Skin epidermis (tissue), 12 donors: Measurements from ENCODE around the gene GKAP1.
A peak's percentile ranks its signal among the peaks of the same experiment; 100 is the strongest.
"Not testable (repeated sequence)": the region's sequence is repeated elsewhere in the genome, so short reads cannot be mapped to it uniquely, and the experiment has no call there.

Experiments used
- H3K27ac ChIP-seq, 21 experiments: fragments of 200-600 bp; sonication (generic) in 11 of 21; one replicate each; pipeline ENCODE4 v1.5.0; 2020; ENCODE audit warnings: mild to moderate bottlenecking in 3 of 21, inconsistent platforms in 2 of 21, moderate library complexity in 2 of 21
- H3K4me3 ChIP-seq, 7 experiments: fragments of 200-600 bp; sonication (generic) in 2 of 7; one replicate each; pipeline ENCODE4 v1.5.0; 2020; ENCODE audit warnings: inconsistent platforms in 2 of 7, mild to moderate bottlenecking in 2 of 7, moderate library complexity in 1 of 7

GKAP1 gene

GRCh38 chr9:83817356-83818278 lies at the start of gene GKAP1:
Gene GKAP1, minus strand, starts transcription at chr9:83817769. Its CDS starts 11,252 bp downstream, at chr9:83806517.
- Histone ChIP-seq H3K4me3 (peak within 1 kb of the TSS; percentile 58 to 86 (median 76)), H3K27ac (peak within 1 kb of the TSS in 17 of 21 experiments; percentile 22 to 86 (median 60))

GRCh38 chr9:83849895-83850294 lies 32.3 kb upstream of the GKAP1 start:
- H3K27ac ChIP-seq, H3K4me3 ChIP-seq: not testable (repeated sequence)

GRCh38 chr9:83837070-83837643 lies 19.6 kb upstream of the GKAP1 start:
- not testable (repeated sequence) for H3K4me3 ChIP-seq, H3K27ac ChIP-seq

GRCh38 chr9:83830426-83831071 lies 13.0 kb upstream of the GKAP1 start:
- H3K27ac ChIP-seq, H3K4me3 ChIP-seq: not testable (repeated sequence)

GRCh38 chr9:83824986-83825623 lies 7.5 kb upstream of the GKAP1 start:
- H3K4me3 ChIP-seq, H3K27ac ChIP-seq: not testable (repeated sequence)

- peak overlapping the region in 17 of 21 experiments; percentile 22 to 86 (median 60) for H3K27ac ChIP-seq
Observed at GRCh38 chr9:83817011-83817355, 586 bp downstream of the GKAP1 start.

GRCh38 chr9:83815120-83815519 lies 2.4 kb downstream of the GKAP1 start:
- H3K4me3 ChIP-seq, H3K27ac ChIP-seq: not testable (repeated sequence)

More at GRCh38 chr9:83817011-83817355, 586 bp downstream of the GKAP1 start:
- H3K4me3 ChIP-seq, result peak overlapping the region; percentile 58 to 86 (median 76)

- not testable (repeated sequence) for H3K27ac ChIP-seq, H3K4me3 ChIP-seq
Observed at GRCh38 chr9:83809213-83809612, 8.4 kb downstream of the GKAP1 start.

GRCh38 chr9:83804454-83804853 lies 13.1 kb downstream of the GKAP1 start:
- H3K4me3 ChIP-seq, H3K27ac ChIP-seq: not testable (repeated sequence)

GRCh38 chr9:83803941-83804340 lies 13.6 kb downstream of the GKAP1 start:
- H3K27ac ChIP-seq, H3K4me3 ChIP-seq: not testable (repeated sequence)

- Histone ChIP-seq H3K4me3 (no peak overlapping the region), H3K27ac (no peak overlapping the region)
Observed at GRCh38 chr9:83800236-83801033, 17.1 kb downstream of the GKAP1 start.

GRCh38 chr9:83794051-83794450 lies 23.5 kb downstream of the GKAP1 start:
- Histone ChIP-seq H3K4me3 (no peak overlapping the region), H3K27ac (no peak overlapping the region)

- Histone ChIP-seq H3K27ac (no peak overlapping the region), H3K4me3 (no peak overlapping the region)
Observed at GRCh38 chr9:83792746-83793145, 24.8 kb downstream of the GKAP1 start.

GRCh38 chr9:83778164-83778563 lies 39.4 kb downstream of the GKAP1 start:
- Histone ChIP-seq H3K27ac (no peak overlapping the region), H3K4me3 (no peak overlapping the region)

- Histone ChIP-seq H3K27ac (no peak overlapping the region), H3K4me3 (no peak overlapping the region)
Observed at GRCh38 chr9:83775932-83776331, 41.6 kb downstream of the GKAP1 start.

- Histone ChIP-seq H3K4me3 (no peak overlapping the region), H3K27ac (no peak overlapping the region)
Observed at GRCh38 chr9:83772860-83773259, 44.7 kb downstream of the GKAP1 start.

GRCh38 chr9:83765376-83765775 lies 52.2 kb downstream of the GKAP1 start:
- no peak overlapping the region for H3K27ac ChIP-seq
- no peak overlapping the region for H3K4me3 ChIP-seq

- Histone ChIP-seq H3K27ac (no peak overlapping the region), H3K4me3 (no peak overlapping the region)
Observed at GRCh38 chr9:83754383-83754977, 63.1 kb downstream of the GKAP1 start.

GRCh38 chr9:83749706-83750105 lies 67.9 kb downstream of the GKAP1 start:
- Histone ChIP-seq H3K4me3 (no peak overlapping the region), H3K27ac (no peak overlapping the region)
